NCI-H146 treated with DMSO at 0.1 percent for 48 hours (cell line): Measurements from ENCODE around the gene KCNJ6.
"Not testable (repeated sequence)": the region's sequence is repeated elsewhere in the genome, so short reads cannot be mapped to it uniquely, and the experiment has no call there.

Source experiments
- DNase-seq: peaks from one replicate; lab custom pipeline; 2025; ENCODE audit not compliant: unreplicated experiment; lab: John Stamatoyannopoulos, UW

KCNJ6 gene

GRCh38 chr21:37784591-37785318 is 131.5 kb downstream of the KCNJ6 start:
- no peak for DNase-seq

DNA sequence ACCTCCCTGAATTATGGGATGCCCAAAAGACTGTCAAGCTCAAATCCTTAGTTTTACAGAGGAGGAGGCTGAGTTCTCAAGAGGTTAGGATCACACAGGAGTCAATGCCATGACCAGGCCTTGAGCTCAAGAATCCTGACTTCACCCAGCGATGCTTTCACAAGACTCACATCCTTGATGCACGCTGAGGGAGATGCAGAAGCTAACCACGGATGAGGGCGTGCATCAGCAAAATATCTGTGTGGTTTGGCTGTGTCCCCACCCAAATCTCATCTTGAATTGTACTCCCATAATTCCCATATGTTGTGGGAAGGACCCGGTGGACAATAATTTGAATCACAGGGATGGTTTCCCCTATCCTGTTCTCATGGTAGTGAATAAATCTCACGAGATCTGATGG is 133.2 kb downstream of the KCNJ6 start:
- DNase-seq = no peak

GRCh38 chr21:37780991-37781983 is 135.0 kb downstream of the KCNJ6 start:
- DNase-seq = no peak

DNA sequence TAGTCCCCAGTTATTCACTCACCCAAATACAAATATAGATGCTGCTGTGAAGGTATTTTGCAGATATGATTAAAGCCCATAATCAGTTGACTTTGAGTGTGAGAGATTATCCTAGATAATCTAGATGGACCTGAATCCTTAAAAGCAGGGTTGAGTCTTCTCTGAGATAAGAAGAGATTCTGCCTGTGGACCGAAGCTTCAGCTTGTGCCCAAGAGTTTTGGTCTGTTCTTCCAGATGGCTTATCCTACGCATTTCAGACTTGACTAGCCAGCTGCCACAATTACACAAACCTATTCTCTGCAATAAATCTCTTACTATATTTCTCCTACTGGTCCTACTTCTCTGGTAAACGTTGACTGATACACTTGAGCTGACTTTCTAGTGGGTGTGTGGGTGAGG is 145.1 kb downstream of the KCNJ6 start:
- no peak for DNase-seq

DNA sequence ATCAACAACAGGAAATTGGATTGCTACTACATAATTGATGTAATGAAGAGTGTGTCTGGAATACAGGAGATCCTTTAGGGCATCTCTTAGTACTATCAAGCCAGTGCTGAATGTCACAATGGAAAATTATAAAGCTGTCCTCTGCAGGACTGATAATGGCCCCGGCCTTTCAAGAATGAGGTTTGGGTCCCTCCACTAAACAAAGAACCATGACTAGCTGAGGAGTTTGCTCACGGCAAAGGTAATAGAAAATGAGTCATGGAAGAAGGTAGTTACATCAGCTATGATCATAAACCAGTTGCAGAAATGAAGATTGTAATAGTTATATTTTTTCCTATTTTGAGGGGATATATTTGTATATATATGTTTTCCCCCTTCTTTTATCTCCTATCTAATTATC is 145.8 kb downstream of the KCNJ6 start:
- DNase-seq = no peak

DNA sequence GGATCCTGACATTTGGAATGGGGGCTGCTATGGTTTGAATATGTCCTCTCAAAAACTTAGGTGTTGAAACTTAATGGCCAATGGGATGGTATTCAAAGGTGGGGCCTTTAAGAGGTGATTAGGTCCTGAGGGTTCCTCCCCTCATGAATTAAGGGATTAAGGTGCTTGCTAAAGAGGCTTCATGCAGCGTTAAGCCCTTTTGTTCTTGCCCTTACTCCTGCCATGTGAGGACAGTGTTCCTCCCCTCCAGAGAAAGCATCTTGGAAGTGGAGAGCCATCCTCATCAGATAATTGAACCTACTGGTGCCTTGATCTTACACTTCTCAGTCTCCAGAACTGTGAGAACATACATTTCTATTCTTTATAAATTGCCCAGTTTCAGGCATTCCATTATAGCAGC is 146.6 kb downstream of the KCNJ6 start:
- DNase-seq = no peak

GRCh38 chr21:37767984-37768383 is 148.3 kb downstream of the KCNJ6 start:
- DNase-seq = no peak

GRCh38 chr21:37766129-37766528 is 150.1 kb downstream of the KCNJ6 start:
- no peak for DNase-seq

- no peak for DNase-seq
Observed at GRCh38 chr21:37765221-37765900, 150.9 kb downstream of the KCNJ6 start.

- no peak for DNase-seq
Observed at GRCh38 chr21:37764691-37765090, 151.6 kb downstream of the KCNJ6 start.

- no peak for DNase-seq
Observed at GRCh38 chr21:37763298-37763697, 153.0 kb downstream of the KCNJ6 start.

- DNase-seq = no peak
Observed at GRCh38 chr21:37762606-37763005, 153.7 kb downstream of the KCNJ6 start.

DNA sequence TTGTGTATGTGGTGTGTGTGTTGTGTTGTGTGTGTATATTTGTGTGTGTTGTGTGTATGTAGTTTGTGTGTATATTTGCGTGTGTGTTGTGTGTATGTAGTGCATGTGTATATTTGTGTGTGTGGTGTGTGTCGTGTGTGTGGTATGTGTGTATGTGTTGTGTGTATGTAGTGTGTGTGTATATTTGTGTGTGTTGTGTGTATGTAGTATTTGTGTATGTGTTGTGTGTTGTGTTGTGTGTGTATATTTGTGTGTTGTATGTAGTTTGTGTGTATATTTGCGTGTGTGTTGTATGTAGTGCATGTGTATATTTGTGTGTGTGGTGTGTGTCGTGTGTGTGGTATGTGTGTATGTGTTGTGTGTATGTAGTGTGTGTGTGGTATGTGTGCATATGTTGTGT is 154.9 kb downstream of the KCNJ6 start:
- not testable (repeated sequence) for DNase-seq

DNA sequence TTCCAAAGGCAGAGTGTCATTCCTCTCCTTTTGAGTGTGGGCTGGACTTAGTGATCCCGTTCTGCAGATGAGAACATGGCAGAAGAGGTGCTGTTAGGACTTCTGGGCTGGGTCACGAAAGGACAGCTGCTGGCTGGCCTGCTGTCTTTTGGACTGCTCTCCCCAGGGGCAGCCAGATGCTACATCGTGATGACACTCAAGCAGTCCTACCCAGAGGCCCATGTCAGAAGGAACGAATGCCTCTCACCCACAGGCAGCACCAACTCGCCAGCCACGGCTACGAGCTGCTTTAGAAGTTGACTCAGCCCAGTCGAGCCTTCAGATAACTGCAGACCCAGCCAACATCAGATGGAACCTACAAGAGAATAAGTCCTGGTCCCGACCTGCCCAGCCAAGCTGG is 156.5 kb downstream of the KCNJ6 start:
- DNase-seq = no peak

GRCh38 chr21:37758982-37759381 is 157.3 kb downstream of the KCNJ6 start:
- DNase-seq = peak; percentile 1

DNA sequence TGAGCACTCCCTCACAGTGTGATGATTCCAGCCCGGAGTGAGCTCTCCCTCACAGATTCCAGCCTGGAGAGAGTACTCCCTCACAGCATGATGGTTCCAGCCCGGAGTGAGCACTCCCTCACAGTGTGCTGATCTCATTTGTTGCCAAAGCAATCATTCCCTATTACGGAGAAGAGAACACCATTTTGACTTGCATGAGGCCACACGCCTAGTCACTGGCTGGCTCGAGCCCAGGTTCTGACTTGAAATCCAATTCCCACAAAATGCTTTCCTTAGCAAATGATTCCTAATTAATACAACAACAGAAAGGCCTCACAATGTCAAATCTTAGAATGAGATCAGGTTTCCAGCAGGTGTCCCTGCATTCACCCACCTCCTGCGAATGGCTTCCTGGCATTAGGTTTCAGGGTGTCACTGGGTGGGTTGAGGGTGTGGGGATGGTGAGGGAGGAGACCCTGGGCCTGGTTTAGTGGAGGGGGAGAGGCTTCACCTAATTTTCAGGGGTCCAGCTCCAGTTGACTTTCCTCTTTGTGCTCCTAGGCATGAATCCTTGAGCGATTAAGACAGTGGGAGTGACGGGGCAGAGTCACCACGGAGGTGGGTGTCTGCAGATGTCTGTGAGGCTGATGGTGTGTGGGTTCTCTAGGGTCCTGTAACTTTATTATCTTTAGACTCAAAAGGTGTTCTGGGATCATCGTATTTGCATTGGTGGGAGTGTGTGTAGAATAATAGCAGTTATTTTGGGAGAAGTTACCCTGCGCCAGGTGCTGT is 158.5 kb downstream of the KCNJ6 start:
- no peak for DNase-seq

DNA sequence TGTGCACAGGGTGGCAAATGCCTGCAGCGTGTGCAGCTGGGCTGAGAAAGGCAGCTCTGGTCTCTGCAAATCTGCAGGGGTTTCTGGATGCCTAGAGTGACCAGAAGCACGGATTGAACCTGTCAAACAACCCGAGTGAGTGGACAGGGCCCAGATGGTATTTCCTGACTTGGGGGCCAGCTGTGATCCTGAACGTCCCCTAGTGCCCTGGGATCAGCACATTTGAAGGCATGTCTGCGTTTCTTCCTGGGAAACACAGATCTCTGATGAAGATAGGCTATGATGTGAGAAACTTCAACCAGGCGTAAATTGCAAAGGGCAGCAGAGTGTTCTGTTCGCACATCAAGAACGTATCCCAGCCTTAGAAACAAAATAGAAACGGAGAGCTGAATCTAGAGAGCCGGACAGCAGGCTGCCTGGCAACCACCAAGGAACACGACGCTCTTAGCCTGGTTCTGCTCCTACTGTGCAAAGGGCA is 163.1 kb downstream of the KCNJ6 start:
- DNase-seq = no peak

DNA sequence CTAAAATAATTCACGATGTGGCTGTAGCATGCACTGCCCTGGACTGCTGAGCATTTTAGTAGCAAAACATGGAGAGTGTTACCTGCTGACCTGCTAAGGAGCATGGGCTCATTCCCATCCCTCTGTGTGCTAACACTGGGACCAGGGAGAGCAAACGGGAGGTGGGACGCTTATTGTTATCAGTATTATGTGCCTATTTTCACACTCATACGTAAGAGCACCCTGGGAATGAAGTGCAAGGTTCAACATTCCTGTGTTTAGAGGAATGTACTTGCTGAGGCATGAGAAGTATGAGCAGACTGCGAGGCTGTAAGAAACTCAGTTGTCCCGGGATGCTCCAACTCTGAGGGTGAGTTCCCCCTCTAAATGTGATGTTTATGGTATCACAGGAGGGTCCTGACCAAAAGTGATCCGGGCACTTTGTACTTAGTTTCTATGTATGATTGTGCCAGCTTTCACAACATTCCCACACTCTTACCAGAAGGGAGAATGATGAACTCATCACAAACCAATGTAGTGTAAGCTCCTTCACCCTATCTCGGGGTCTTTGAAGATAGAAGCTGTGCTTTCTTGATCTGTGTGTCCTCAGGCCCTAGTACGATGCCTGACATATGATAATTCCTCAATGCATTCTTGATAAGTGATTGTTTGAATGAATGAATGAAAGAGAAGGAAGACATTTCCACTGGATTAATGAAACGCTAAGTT is 164.8 kb downstream of the KCNJ6 start:
- no peak for DNase-seq

DNA sequence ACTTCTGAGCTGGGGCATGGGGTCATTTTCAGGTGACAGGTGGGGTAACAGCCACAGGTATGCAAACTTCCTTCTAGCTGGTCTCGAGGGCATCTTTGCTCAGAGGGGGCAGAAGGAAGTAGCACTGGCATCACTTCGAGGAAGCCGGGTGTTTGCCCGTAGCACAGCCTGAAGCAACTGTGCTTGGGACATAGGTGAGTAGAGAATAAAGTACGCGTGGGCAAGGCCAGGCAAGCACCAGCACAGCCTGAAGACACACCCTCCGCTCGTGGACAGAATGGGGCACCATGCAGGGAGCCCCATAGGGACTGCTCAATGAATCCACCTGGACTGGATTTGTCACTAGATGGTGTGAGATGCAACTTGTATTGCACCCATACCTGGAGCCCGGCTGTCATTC is 167.1 kb downstream of the KCNJ6 start:
- DNase-seq = no peak

DNA sequence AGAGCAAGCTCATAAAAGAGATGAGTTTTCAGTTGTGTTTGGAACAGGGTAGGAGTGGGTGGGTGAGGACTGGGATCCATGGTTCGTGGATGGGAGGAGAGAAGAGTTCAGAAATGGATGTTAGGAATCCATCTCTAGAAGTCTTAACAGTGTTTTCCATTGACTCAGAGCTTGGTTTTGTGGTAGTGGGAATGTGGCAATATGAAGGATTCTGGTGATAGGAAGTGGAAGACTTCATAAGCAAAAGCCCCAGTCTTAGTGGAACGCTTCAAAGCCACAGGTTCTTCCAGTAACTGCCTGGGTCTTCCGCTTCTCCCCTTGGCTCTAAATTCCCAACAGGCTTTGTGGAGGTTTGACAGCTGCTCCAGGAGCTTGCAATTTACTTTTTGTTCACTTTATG is 167.9 kb downstream of the KCNJ6 start:
- no peak for DNase-seq
